ENCODE results near the gene LRRC36. TPM values are rescaled to one million over a fixed set of nuclear protein-coding genes. Genes with fewer than 3 reads are reported as not detected.

Gene LRRC36
- total and polyA plus RNA-seq, 9 of the 15 experiments (the other 6 are each of a cell fraction or from before 2014, with no cell fraction given), result 0.09 to 0.40 (median 0.17) TPM; not detected in 1

GRCh38 chr16:67399218-67399733 is 72.7 kb downstream of the LRRC36 start:
- H2AFZ ChIP-seq (ENCODE audit: low read depth, low read length), result peak overlapping the region; percentile 42; the same call in 1 of the 2 replicates
- WGBS (ENCODE audit: insufficient coverage, low coverage, missing lambda C conversion rate), result 24% methylated on average over 28 of the region's 42 CpGs
- no peaks in the 10 kb centered on the region for H4K20me1 ChIP-seq (replicated peaks; ENCODE audit: control insufficient read depth, insufficient read depth, low read length)
- H3K36me3 ChIP-seq (ENCODE audit: control insufficient read depth, insufficient read depth, low read length), result no peaks in the 10 kb centered on the region
- POLR2A ChIA-PET, result interaction anchor here (0.6 to 1.6 kb wide), 2 partner anchors 22 to 139 kb away, joined by 3 to 4 read pairs; no protein-coding TSS in a partner anchor
- in situ Hi-C loops (cut with MboI) (no loop called here), intact Hi-C loops (cut with micrococcal nuclease) (loop anchor here (5.0 to 10.0 kb wide), 2 partner anchors 54 to 137 kb away; no protein-coding TSS in a partner anchor)
- peak; percentile 40 for FAIRE-seq
- no peak overlapping the region for H3K4me2 ChIP-seq (ENCODE audit: insufficient read depth, low read length)
- H3K9ac ChIP-seq (ENCODE audit: insufficient read depth in 1 of 2, low read depth in 2 of 2, low read length in 2 of 2), result peak overlapping the region in 1 of 2 experiments; percentile 15; a peak in 1 of 4 replicates
- H3K9me1 ChIP-seq (ENCODE audit: control insufficient read depth, insufficient read depth, low read length), result no peaks in the 10 kb centered on the region
- CTCF ChIA-PET (ENCODE audit: low intra/inter-chr PET ratio), result interaction anchor here (2.0 to 2.5 kb wide), 2 partner anchors 120 to 139 kb away, joined by 9 read pairs; partner anchors contain the start of gene PLEKHG4
- no peaks in the 10 kb centered on the region for H3K9me3 ChIP-seq (replicated peaks; ENCODE audit: control insufficient read depth, insufficient read depth, low read depth, low read length)
- H3K4me3 ChIP-seq, result no peak overlapping the region
- BruUV-seq (replicated peaks), result no TSS peak
- H3K79me2 ChIP-seq (ENCODE audit: control insufficient read depth, insufficient read depth, low read length), result no peaks in the 10 kb centered on the region
- H3K27ac ChIP-seq (ENCODE audit: extremely low read depth, low read depth, low read length), result no peak overlapping the region
- H3K4me1 ChIP-seq (replicated peaks in 1 of 2; ENCODE audit: control insufficient read depth in 2 of 2, insufficient read depth in 2 of 2, low read length in 2 of 2), result peaks cover 19 to 67% of the 10 kb centered on the region in 2 experiments
- DNase-seq (ENCODE audit: extremely low read depth in 1 of 4, low spot score in 3 of 4), result peak; percentile 75 to 84 (median 82)
- ATAC-seq, result peak; percentile 88
- H3K27me3 ChIP-seq (ENCODE audit: control insufficient read depth in 2 of 2, insufficient read depth in 2 of 2, low read length in 2 of 2), result peaks cover 2 to 13% of the 10 kb centered on the region in 2 experiments; a peak in 2 of 5 replicates
- no peak for TF ChIP-seq SIX5 (IDR thresholded peaks at IDR 0.05; ENCODE audit: borderline replicate concordance in 1 of 2, insufficient read depth in 1 of 2, low read depth in 1 of 2, low read length in 2 of 2)
- TF ChIP-seq ZNF232 (CRISPR knock-in tag; IDR thresholded peaks at IDR 0.05), result no peak
- TF ChIP-seq CREB3 (tag; conservative IDR thresholded peaks at IDR 0.05; ENCODE audit: low read depth), result no peak
- TF ChIP-seq ZNF785 (CRISPR knock-in tag; IDR thresholded peaks at IDR 0.05), result no peak
- no peak for TF ChIP-seq THAP12 (CRISPR knock-in tag; IDR thresholded peaks at IDR 0.05)
- no peak for TF ChIP-seq CCNT2 (IDR thresholded peaks at IDR 0.05; ENCODE audit: borderline replicate concordance, extremely low read depth, insufficient read length, low read depth, low read length)
- no peak for TF ChIP-seq ZNF133 (CRISPR knock-in tag; IDR thresholded peaks at IDR 0.05)
- TF ChIP-seq REST (IDR thresholded peaks at IDR 0.05; ENCODE audit: borderline replicate concordance), result peak; percentile 83
- TF ChIP-seq REST (CRISPR knock-in tag; IDR thresholded peaks at IDR 0.05; ENCODE audit: low read depth), result no peak

Data from K562 (cell line).